HL-60/S4 treated with phorbol 12-myristate 13-acetate at 8.2 ng/mL for 4 days and 3 days (cell line): Measurements from ENCODE around the gene GLIS2.

ENCODE experiments used
- in situ Hi-C: fragments of 300-500 bp; cut with MboI; formaldehyde crosslinking; loops from 2 replicates; pipeline ENCODE4 v1.15.0; 2022; ENCODE audit warnings: low sequenced_read_pairs

Gene GLIS2

GRCh38 chr16:4367393-4367856, 51.6 kb downstream of the GLIS2 start:
- in situ Hi-C loops: no loop called here

- in situ Hi-C loops: no loop called here
Observed at GRCh38 chr16:4369007-4369733, 53.3 kb downstream of the GLIS2 start.

- in situ Hi-C loops: no loop called here
Observed at GRCh38 chr16:4370151-4370550, 54.3 kb downstream of the GLIS2 start.

DNA sequence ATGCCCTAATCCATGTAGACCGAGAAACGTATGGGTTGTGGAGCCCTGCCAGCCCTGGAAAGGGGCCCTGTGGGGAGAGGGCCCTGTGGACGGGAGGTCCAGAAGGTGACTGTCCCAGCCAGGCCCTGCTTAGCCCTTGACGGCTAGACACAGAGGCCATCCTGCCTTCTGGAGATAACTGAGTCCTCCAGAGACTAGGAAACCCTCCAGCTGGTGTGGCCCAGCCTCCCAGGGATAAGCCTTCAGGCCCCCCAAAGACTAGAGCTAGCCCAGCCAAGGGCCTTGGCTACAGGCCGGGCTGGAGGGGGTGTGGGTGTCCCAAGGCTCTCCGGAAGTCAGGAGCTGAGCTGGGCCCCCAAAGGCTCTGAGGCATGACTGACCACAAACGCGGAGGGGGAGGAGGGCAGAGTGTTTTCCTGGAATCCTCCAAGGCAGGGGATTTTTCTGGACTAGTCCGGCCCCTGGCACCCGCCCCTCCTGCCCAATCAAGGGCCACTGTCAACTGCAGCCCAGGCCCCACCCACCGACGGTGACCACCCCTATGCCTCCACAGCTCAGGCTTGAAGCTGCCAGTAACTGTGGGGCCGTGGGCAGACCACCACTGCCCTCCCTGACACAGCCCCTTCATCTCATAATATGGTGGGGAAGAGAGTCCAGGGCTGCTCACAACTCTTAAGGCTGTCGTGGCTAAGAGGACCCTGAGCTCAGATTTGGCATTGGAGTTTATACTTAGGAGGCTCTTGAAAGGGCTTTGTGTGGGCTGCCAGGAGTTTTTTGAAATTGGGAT, 54.9 kb downstream of the GLIS2 start:
- in situ Hi-C loops: no loop called here

GRCh38 chr16:4371357-4372000, 55.6 kb downstream of the GLIS2 start, which contains the start of gene VASN:
Gene VASN (plus strand): TSS chr16:4371848. CDS start chr16:4380878, 9,030 bp downstream.
- in situ Hi-C loops: no loop called here

DNA sequence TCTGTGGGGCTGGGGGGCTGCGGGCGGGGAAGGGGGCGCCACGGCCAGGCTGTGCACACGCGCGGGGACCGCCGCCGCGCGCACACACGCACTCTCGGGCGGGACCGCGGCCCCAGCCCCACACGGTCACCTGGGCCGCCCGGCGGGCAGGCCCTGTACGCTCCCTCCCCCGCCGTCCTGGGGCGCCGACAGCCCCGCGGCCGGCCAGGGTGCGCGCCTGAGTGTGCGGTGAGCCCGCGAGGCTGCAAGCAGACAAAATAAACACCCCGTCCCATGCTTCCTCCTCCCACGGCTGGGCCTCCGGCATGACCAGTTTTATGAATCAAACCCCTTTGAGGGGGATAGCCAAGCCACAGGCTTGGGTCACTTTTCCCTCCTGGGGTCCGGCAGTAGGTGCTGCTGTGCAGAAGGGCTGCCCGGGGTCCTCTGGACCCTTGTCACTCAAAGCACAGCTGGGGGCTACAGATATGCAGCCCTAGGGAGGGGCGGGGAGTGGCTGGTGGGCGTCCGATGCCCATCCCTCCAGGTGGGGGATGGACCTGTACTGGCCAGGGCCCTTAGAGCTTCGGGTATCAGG, 56.2 kb downstream of the GLIS2 start:
- in situ Hi-C loops: no loop called here

GRCh38 chr16:4372578-4373355, 56.9 kb downstream of the GLIS2 start:
- in situ Hi-C loops: no loop called here

- in situ Hi-C loops: no loop called here
Observed at GRCh38 chr16:4373356-4373908, 57.6 kb downstream of the GLIS2 start.

DNA sequence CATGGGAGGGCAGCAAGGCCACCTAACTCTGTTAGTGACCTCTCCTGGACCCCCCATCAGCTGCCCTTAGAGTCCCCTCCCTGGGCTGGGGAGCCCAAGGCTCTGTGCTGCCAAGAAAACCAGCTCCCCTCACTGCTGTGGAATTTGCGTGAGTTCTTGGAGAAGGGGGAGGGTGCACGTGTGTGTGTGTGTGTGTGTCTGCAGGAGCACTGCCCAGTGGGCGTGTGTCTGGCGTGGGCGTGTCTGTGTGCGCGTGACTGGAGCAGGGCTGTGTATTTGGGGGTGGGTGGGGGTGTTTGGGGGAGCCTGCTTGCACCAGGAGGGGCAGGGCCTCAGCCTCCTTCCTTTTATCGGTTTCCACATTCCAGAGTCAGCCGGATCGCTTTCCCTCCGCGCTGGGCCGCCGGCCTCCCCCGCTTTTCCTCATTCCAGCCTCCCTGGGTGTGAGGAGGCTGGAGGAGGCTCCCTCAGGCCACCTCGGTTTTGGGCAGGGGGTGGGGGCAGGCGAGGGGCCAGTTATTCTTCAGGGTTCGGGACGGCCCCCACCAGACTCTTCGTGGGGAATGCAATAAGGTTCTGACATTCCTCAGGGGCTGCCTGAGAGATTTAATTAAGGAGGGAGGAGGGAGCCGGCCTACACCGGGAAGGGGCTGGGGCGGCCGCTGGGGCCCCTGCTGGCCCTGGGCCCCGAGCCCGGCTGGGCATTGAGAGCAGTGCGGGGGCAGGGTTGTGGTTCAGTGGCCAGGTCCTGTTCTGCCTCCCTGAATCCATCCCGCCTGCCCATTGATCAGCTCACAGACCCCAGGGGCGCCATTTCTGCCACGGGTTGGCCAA, 58.3 kb downstream of the GLIS2 start:
- in situ Hi-C loops: no loop called here

GRCh38 chr16:4375717-4376116, 59.9 kb downstream of the GLIS2 start:
- in situ Hi-C loops: no loop called here

DNA sequence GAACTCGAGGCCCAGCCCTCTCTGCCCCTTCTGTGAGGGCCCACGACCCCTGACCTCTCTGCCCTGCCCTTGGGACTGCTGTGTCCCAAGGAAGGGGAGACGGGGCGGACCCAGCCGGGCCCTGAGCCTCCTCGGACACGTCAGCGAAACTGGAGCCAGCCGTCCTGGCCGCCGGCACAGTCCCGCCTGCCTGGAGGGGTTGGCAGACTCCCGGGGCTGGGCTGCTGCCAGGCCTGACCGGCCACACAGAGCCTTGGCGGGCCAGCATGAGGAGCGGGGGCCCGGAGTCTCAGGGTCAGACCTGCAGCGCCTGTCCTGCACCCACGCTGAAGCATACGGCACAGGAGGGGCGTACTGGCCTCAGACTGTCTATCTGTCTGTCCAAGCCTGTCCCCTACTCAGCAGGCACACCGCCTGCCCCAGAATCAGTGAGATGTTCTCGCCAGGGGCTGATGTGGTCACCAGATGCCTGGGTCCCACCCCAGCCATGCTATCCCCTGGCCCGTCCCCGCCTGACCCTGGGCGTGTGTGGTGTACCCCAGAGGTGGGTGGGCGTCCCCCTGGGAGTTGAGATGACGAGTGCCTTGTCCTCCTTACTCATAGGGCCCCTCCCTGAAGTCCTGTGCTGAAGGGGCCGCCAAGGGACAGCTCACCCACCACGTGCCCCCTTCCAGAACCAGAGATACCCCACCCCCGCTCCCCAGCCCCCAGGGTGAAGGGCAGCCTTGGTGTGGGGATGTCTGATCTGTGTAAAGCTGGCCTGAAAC, 60.4 kb downstream of the GLIS2 start:
- in situ Hi-C loops: no loop called here

DNA sequence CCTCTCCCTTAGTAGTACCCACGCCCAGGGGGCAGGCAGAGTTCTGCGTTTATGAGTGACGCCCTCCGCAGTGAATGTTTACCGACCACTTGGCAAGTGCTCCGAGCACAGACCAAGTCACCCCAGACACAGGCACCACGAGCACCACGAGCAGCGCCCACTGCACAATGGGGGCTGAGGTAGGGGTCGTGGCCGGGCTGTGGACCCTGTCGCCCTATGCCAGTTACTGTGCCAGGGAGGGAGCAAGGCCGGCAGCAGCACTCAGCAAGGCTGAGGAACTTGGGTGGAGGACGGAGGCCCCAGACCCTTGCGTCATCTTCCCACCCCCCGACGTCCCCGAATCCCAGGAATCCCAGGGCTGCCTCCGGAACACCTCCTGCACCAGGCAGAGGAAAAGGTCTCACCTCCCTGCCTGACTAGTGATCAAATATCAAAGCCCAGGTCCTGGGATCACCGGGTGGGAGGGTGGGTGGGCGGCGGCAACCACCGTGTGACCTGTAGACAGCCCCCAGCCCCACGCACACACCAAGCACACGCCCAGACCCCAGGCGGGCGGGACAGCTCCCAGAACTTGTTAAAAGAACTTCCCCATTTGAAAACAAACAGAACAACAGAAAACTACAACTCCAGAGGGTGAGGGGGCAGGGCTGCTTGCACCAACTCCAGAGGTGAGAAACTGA, 61.2 kb downstream of the GLIS2 start:
- in situ Hi-C loops: no loop called here

- in situ Hi-C loops: no loop called here
Observed at GRCh38 chr16:4377573-4378154, 61.8 kb downstream of the GLIS2 start.

DNA sequence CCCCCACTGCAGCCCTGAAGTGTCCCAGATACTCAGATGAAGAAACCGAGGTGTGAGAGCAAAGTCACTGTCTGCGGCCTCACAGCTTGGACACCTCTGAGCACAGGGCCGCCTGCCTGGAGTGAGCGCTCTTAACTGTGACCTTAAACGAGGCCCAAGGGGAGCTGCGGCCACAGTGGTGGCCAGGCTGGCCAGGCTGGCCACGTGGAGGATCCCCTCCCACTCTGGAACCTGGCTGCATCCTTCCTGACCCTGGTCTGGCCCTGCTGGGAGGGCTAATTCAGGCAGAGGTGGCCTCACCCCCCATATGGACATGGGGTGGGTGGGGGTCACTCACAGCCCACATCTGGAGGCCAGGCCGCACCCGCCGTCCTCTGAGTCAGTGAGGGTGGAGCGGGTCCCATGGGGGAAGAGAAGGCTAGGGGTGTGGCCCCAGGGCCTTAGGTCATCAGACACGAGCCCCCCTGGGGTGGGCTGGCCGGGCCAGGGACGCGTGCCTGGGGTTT, 62.3 kb downstream of the GLIS2 start:
- in situ Hi-C loops: no loop called here

- in situ Hi-C loops: no loop called here
Observed at GRCh38 chr16:4378999-4379690, 63.3 kb downstream of the GLIS2 start.

DNA sequence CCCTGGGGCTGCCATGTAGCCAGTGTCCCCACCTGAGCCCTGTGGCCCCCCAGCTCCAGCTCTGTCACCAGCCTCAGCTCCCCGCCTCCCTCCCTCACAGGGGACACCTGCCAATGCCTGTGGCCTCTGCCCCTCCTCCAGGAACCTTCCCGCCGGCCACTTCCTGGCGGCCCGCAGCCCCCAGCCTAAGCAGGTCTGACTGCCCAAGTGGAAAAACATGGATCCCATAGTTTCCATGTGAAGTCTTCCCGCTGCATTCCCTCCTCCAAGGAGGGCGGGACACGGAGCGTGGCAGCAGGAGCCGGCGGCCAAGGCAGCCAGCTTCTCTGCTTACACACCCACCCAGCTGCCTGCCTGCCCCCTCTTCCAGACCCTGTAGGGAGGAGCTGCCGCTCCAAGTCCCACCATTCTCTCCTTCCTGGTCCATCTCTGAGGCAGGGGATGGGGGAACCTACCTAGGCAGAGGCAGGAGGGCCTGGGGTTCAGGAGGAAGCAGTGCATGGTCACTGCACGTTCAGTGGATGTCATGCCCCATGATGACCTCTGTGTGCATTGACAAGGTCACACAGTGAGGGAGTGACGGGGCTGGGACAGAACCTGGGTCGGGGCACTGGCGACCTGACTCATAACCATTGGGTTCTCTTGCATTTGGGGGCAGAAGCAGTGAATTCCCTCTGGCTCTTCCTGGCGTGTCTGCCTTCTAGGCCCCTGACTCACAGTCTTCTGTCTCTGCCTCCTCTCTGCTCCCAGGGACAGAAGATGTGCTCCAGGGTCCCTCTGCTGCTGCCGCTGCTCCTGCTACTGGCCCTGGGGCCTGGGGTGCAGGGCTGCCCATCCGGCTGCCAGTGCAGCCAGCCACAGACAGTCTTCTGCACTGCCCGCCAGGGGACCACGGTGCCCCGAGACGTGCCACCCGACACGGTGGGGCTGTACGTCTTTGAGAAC, 64.5 kb downstream of the GLIS2 start:
- in situ Hi-C loops: no loop called here
